Upper lobe of left lung (tissue), 4 donors: Measurements from ENCODE around the gene SLC50A1.

Experiments used
- CTCF ChIP-seq, 6 experiments: fragments of 450-650 bp in 4 of 6; fragments of 200-600 bp in 2 of 6; sonication (generic) in 2 of 6; IDR thresholded peaks; one replicate each; pipeline ENCODE4 v1.5.1; 2016 to 2019; ENCODE audit warnings: antibody characterized with exemption in 6 of 6
- EP300 ChIP-seq, 4 donors: sonication (generic); formaldehyde crosslinking; IDR thresholded peaks; one replicate each; pipeline ENCODE4 v1.5.1; 2017; ENCODE audit warnings: antibody characterized with exemption in 4 of 4, control low read depth in 2 of 4
- POLR2A ChIP-seq, 4 donors: fragments of 450-650 bp; IDR thresholded peaks; one replicate each; pipeline ENCODE4 v1.5.1; 2016 to 2017; ENCODE audit warnings: antibody characterized with exemption in 4 of 4, mild to moderate bottlenecking in 2 of 4
- POLR2AphosphoS5 ChIP-seq, 2 donors: sonication (generic); formaldehyde crosslinking; IDR thresholded peaks; one replicate each; pipeline ENCODE4 v1.5.1; 2017; ENCODE audit warnings: antibody characterized with exemption in 2 of 2

GRCh38 chr1:155176544-155177071 lies 41.0 kb downstream of the SLC50A1 start:
- TF ChIP-seq CTCF (IDR thresholded peaks at IDR 0.05) (peak; percentile 89 to 95 (median 92)), POLR2A (IDR thresholded peaks at IDR 0.05) (no peak), EP300 (IDR thresholded peaks at IDR 0.05) (no peak), POLR2AphosphoS5 (IDR thresholded peaks at IDR 0.05) (no peak)
